ENCODE results near the gene SYT3.

The SYT3 gene

GRCh38 chr19:50649433-50650391 is 10.0 kb upstream of the SYT3 start, which contains the start of gene C19orf81:
C19orf81 (plus strand) TSS chr19:50649445; CDS start chr19:50649445, 0 bp downstream.
- H3K9ac ChIP-seq = peak within 1 kb of the TSS in 1 of 11 experiments; percentile 20; a peak in 1 of 22 replicates

GRCh38 chr19:50648659-50649058 is 9.0 kb upstream of the SYT3 start:
- H3K27me3 ChIP-seq = peaks cover 0 to 6% (median 0%) of the 10 kb centered on the region in 11 experiments; a peak in 2 of 22 replicates
- H3K27ac ChIP-seq = peak overlapping the region in 3 of 11 experiments; percentile 4 to 56 (median 54); a peak in 5 of 22 replicates
- H3K4me1 ChIP-seq = peaks cover 5 to 54% (median 20%) of the 10 kb centered on the region in 10 experiments; a peak in 18 of 20 replicates
- H3K9me3 ChIP-seq (replicated peaks in 1 of 11) = no peaks in the 10 kb centered on the region
- no peak for TF ChIP-seq Cebpa-rat (IDR thresholded peaks at IDR 0.05)
- no peaks in the 10 kb centered on the region for H3K36me3 ChIP-seq
- no peak overlapping the region for H3K9ac ChIP-seq
- H4K20me1 ChIP-seq = no peaks in the 10 kb centered on the region
- peak overlapping the region in 6 of 11 experiments; percentile 45 to 71 (median 62); a peak in 8 of 22 replicates for H3K4me2 ChIP-seq
- no peak overlapping the region for H3K4me3 ChIP-seq

More at GRCh38 chr19:50649433-50650391, 10.0 kb upstream of the SYT3 start, which contains the start of gene C19orf81:
- Histone ChIP-seq H3K4me3 (no peak within 1 kb of the TSS), H3K4me2 (peak within 1 kb of the TSS; percentile 22 to 71 (median 48); a peak in 19 of 22 replicates), H3K36me3 (no peaks in the 10 kb centered on the region), H3K27ac (peak within 1 kb of the TSS in 5 of 11 experiments; percentile 4 to 56 (median 34); a peak in 7 of 22 replicates), H3K4me1 (peaks cover 5 to 54% (median 20%) of the 10 kb centered on the region in 10 experiments; a peak in 18 of 20 replicates), H3K9me3 (replicated peaks in 1 of 11) (peaks cover 0 to 2% (median 1%) of the 10 kb centered on the region in 11 experiments; a peak in 17 of 22 replicates), H3K27me3 (peaks cover 0 to 6% (median 0%) of the 10 kb centered on the region in 11 experiments; a peak in 2 of 22 replicates), H4K20me1 (no peaks in the 10 kb centered on the region)
- no peak for TF ChIP-seq Cebpa-rat (IDR thresholded peaks at IDR 0.05)

DNA sequence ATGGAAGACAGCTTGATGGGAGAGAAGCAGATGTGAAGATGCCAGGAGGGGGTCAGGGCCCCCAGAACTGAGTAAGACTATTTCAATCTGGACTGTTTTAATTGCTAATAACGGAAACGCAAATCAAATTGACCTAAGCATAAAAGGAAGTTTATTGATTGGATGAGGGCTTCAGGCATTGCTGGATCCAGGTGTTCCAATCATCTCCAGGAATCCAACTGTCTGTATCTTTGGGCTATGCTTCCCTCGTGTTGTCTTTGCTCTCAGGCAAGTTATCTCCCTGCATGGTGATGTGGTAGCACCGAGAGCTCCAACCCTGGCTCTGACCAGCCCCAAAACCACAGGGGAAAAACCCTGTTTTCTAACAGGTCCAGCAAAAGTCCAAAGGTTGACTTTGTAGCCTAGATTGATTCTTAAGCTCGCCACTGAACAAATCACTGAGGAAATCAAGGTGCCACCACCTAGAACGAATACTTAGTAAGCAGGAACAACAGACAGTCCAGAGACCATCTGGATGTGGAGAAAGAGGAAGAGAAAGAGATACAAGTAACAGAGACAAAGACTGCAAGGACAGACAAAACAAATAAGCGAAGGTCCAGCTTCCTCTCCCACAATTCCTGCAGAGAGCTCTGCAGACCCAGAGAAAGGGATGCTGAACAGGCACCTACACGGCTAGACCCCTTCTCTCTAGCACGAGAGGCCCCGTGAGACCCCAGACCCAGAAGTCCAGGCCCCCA is 8.4 kb upstream of the SYT3 start:
- TF ChIP-seq Cebpa-rat (IDR thresholded peaks at IDR 0.05) = no peak
- H3K4me1 ChIP-seq = peaks cover 5 to 54% (median 20%) of the 10 kb centered on the region in 10 experiments; a peak in 18 of 20 replicates
- no peaks in the 10 kb centered on the region for H3K9me3 ChIP-seq (replicated peaks in 1 of 11)
- H4K20me1 ChIP-seq = no peaks in the 10 kb centered on the region
- H3K4me2 ChIP-seq = peak overlapping the region in 5 of 11 experiments; percentile 47 to 71 (median 63); a peak in 10 of 22 replicates
- H3K27me3 ChIP-seq = peaks cover 0 to 9% (median 0%) of the 10 kb centered on the region in 11 experiments; a peak in 2 of 22 replicates
- peak overlapping the region in 5 of 11 experiments; percentile 4 to 56 (median 34); a peak in 7 of 22 replicates for H3K27ac ChIP-seq
- no peak overlapping the region for H3K4me3 ChIP-seq
- no peaks in the 10 kb centered on the region for H3K36me3 ChIP-seq
- peak overlapping the region in 2 of 11 experiments; percentile 20 to 32; a peak in 1 of 22 replicates for H3K9ac ChIP-seq

DNA sequence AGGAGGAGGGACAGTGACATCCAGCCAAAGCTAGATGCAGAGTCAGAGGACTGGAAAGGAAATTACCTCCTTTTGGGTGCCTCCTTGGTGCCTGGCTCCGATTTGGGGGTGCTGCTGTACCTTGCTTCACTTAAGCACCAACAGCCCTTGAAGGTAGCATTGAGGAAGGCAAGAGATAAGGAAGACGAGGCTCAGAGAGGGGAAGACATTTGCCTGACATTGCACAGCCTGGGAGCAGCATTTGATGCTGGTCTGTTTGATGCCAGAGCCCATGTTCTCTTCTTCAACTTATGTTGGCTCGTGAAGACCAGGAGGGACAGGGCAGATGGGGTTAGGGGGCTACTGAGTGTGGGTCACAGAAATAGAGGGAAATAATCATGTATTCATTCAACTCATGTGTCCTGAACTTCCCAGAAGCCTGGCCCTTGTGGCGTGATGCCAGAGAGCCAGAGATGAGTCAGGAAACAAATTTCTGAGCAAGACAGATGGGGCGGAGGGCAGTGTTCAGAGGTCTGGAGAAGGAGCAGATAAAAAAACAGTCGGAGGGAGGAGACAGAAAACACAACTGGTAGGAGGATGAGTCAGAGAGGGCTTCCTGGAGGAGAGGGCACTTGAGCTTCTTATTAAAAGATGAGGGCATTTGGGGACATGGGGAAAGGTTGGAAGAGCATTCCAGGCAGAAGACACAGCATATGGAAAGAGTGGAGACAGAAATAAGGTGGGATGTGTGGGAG is 6.6 kb upstream of the SYT3 start:
- TF ChIP-seq Cebpa-rat (IDR thresholded peaks at IDR 0.05) = no peak
- Histone ChIP-seq H3K27me3 (peaks cover 0 to 10% (median 0%) of the 10 kb centered on the region in 11 experiments; a peak in 2 of 22 replicates), H3K9ac (no peak overlapping the region; a peak in 1 of 22 replicates), H3K9me3 (replicated peaks in 1 of 11) (no peaks in the 10 kb centered on the region), H3K4me1 (peaks cover 5 to 54% (median 20%) of the 10 kb centered on the region in 10 experiments; a peak in 18 of 20 replicates), H3K4me2 (peak overlapping the region in 4 of 11 experiments; percentile 33 to 77 (median 64); a peak in 7 of 22 replicates), H4K20me1 (no peaks in the 10 kb centered on the region), H3K4me3 (no peak overlapping the region), H3K36me3 (no peaks in the 10 kb centered on the region), H3K27ac (no peak overlapping the region)

GRCh38 chr19:50645107-50645506 is 5.4 kb upstream of the SYT3 start:
- Histone ChIP-seq H3K4me1 (peaks cover 5 to 56% (median 21%) of the 10 kb centered on the region in 10 experiments; a peak in 18 of 20 replicates), H3K36me3 (no peaks in the 10 kb centered on the region), H3K4me2 (peak overlapping the region in 3 of 11 experiments; percentile 29 to 68 (median 61); a peak in 4 of 22 replicates), H3K27me3 (peaks cover 0 to 10% (median 0%) of the 10 kb centered on the region in 11 experiments; a peak in 2 of 22 replicates), H3K27ac (no peak overlapping the region), H3K9ac (no peak overlapping the region), H3K9me3 (replicated peaks in 1 of 11) (no peaks in the 10 kb centered on the region), H3K4me3 (no peak overlapping the region), H4K20me1 (no peaks in the 10 kb centered on the region)
- no peak for TF ChIP-seq Cebpa-rat (IDR thresholded peaks at IDR 0.05)

DNA sequence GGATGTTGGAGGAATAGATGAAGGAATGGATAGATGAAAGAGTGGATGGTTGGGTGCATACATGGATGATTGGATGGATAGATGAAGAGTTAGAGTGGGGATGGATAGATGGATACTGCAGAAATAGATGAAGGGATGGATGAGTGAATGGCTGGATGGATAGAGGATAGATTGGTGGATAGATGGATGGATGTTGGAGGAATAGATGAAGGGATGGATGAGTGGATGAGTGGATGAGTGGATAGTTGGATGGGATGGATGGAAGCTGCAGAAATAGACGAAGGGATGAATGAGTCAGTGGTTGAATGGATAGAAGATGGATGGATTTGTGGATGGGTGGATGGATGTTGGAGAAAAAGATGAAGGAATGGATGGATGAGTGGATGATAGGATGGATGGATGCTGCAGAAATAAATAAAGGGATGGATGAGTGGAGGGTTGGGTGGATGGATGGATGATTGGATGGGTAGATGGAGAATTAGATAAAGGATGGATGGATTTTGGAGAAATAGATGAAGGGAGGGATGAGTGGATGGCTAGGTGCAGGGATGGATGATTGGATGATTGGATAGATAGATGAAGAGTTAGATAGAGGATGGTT is 4.7 kb upstream of the SYT3 start:
- no peak overlapping the region for H3K4me3 ChIP-seq
- no peak overlapping the region for H3K27ac ChIP-seq
- H3K4me2 ChIP-seq = no peak overlapping the region; a peak in 1 of 22 replicates
- peaks cover 5 to 52% (median 21%) of the 10 kb centered on the region in 10 experiments; a peak in 19 of 20 replicates for H3K4me1 ChIP-seq
- H3K27me3 ChIP-seq = peaks cover 0 to 10% (median 0%) of the 10 kb centered on the region in 11 experiments; a peak in 2 of 22 replicates
- H3K9ac ChIP-seq = no peak overlapping the region
- H4K20me1 ChIP-seq = no peaks in the 10 kb centered on the region
- no peak for TF ChIP-seq Cebpa-rat (IDR thresholded peaks at IDR 0.05)
- no peaks in the 10 kb centered on the region for H3K36me3 ChIP-seq
- H3K9me3 ChIP-seq (replicated peaks in 1 of 11) = no peaks in the 10 kb centered on the region

DNA sequence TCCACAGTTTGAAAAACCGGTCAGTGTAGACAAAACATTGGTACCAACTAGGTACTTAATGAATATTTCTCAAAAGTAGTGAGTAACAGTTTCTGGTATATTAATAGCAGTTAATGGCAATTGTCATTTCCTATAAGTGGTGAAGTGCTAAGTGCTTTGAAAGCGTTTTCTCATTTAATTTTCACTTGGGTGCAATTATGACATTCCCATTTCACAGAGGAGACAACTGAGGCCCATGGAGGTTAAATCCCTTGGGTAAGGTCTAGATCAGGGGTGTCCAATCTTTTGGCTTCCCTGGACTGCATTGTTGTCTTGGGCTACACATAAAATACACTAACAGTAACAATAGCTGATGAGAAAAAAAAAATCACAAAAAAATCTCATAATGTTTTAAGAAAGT is 687 bp upstream of the SYT3 start:
- Histone ChIP-seq H3K36me3 (no peaks in the 10 kb centered on the region), H4K20me1 (no peaks in the 10 kb centered on the region), H3K4me3 (peak overlapping the region in 4 of 10 experiments; percentile 77 to 89 (median 86); a peak in 5 of 20 replicates), H3K9me3 (replicated peaks in 1 of 11) (peaks cover 0 to 4% (median 2%) of the 10 kb centered on the region in 11 experiments; a peak in 7 of 22 replicates), H3K27me3 (peaks cover 0 to 10% (median 0%) of the 10 kb centered on the region in 11 experiments; a peak in 2 of 22 replicates), H3K4me1 (peaks cover 9 to 21% (median 14%) of the 10 kb centered on the region in 10 experiments; a peak in 18 of 20 replicates), H3K9ac (peak overlapping the region in 6 of 11 experiments; percentile 75 to 84 (median 80); a peak in 6 of 22 replicates), H3K27ac (peak overlapping the region in 2 of 11 experiments; percentile 73 to 80; a peak in 3 of 22 replicates), H3K4me2 (peak overlapping the region; percentile 76 to 100 (median 97); a peak in 21 of 22 replicates)
- no peak for TF ChIP-seq Cebpa-rat (IDR thresholded peaks at IDR 0.05)
